ENCODE measurements around the gene GUCD1. TPM values are rescaled to one million over a fixed set of nuclear protein-coding genes. Genes with fewer than 3 reads are reported as not detected.
"Not testable (repeated sequence)": the region's sequence is repeated elsewhere in the genome, so short reads cannot be mapped to it uniquely, and the experiment has no call there.

GUCD1 gene
- total RNA-seq, 1 experiment from 2014 or later = 60.7 TPM

DNA sequence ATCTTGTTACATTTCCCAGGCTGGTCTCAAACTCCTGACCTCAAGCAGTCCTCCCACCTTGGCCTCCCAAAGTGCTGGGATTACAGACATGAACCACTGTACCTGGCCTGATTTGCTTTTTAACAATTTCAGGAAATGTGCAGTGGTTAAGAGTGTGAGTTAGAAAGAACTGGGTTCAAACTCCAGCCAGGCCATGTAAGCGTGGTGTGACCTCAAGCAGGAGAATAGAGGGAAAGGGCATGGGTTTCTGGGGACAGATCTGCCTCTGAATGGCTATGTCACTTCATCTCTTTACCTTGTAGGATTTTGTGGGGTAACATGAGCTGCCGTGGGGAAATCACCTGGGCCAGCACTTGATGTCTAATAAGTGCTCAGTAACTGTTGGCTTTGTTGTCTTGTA lies 10.1 kb upstream of the GUCD1 start:
- no peak for DNase-seq (ENCODE audit: low read depth)

DNA sequence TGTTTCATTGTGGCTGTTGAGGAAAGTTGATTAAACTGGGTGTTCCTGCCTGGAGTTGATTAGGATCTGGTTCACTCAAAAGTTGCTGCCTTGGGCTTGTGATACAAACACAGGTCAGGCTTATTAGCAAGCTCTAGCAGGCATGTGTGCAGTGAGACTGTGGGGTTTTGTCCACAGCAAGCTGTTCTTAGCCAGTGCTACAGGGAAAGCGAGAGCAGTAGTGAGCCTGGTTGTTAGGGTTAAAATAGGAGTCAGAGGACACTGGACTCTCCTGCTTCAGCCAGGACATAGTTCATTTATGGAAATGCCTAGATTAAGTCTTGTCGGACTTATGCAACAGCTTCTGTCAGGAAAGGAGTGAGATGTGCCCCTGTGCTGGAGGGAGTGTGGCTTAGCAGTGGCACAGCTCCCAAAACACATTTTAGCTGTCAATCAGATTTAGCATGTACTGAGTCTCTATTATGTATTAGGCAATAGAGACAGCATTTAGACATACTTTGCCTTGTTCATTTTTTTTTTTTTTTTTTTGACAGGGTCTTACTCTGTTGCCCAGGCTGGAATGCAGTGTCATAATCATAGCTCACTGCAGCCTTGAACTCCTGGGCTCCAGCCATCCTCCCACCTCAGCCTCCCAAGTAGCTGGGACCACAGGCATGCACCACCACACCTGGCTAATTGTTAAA lies 9.6 kb upstream of the GUCD1 start:
- no peak for DNase-seq (ENCODE audit: low read depth)

DNA sequence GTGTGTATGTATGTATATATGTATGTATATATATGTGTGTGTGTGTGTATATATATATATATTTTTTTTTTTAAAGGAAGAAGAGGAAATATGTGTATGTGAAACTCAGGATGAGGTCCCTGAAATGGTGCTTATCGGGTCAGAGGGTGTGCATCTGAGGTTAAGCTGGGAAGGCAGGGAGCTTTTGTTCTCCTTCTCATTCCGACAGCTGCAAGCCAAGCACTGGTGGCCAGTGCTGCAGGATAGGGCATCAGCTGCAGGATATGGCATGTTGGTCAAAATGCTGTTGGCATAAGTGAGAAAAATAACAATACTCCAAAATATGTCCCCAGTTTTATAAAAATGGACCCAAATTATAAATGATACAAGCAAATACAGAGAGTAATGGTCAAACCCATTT lies 8.3 kb upstream of the GUCD1 start:
- no peak for DNase-seq (ENCODE audit: low read depth)

DNA sequence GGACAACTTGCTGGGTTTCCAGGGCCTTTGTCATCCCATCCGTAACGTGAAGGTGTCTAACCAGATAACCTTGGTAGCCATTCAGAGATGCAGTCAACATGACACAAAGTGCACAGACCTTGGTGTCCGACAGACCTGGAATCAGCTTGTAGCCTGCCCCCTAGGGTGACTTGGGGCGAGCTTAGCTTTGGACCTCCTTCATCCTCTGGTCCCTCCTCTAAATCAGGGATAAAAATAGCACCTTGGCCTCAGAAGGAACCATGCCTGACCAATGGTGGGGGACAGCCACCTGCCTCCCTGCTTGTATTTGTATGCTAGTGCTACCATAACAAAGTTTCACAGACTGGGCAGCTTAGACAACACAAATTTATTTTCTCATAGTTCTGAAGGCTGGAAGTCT lies 4.5 kb upstream of the GUCD1 start:
- no peak for DNase-seq (ENCODE audit: low read depth)

DNA sequence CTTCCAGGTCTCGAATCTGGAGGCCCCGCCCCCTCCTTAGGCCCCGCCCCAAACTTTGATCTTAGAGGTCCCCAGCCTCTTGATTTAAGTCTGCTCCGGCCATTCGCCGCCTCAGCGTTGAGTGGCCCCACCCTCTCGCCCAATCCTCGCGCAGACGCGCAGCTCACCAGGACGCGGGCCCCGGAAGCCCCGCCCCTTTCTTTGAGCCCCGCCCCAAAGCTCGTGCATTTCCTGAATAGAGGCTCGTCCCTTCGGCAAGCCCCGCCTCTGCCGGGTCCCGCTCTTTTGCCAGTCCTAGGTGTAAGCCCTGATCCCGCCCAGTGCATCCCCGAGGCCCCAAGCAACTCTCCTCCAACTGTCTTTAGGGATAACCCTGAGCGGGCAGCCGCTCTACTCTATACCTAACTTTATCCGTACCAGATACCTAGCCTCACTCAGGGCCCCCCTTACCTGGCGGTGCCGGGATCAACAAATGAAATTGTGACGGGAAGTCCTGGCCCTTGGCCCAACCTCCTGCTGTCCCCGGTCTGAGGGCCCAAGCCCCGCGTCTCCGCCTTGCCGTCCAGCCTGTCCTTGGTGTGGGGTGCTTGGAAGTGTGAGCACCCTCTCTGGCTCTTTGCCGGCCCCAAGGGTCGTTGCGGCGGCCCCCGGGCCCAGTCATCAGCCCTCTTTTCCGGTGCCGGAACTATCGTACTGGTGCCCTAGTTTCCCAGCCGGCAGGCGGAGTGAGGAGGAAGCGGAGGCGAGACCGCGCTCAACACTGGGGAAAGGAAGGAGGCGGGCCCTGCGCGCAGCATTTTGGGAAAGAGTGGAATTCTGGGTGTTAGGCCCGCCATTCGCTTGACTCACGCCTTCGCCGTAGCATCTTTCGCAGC lies 464 bp upstream of the GUCD1 start, which contains the start of gene SNRPD3:
Gene SNRPD3 (plus strand): TSS at position 835 of the 875 bp plus-strand sequence. CDS start 1,676 bp downstream, outside the sequence.
- DNase-seq (ENCODE audit: low read depth) = peak; percentile 96

DNA sequence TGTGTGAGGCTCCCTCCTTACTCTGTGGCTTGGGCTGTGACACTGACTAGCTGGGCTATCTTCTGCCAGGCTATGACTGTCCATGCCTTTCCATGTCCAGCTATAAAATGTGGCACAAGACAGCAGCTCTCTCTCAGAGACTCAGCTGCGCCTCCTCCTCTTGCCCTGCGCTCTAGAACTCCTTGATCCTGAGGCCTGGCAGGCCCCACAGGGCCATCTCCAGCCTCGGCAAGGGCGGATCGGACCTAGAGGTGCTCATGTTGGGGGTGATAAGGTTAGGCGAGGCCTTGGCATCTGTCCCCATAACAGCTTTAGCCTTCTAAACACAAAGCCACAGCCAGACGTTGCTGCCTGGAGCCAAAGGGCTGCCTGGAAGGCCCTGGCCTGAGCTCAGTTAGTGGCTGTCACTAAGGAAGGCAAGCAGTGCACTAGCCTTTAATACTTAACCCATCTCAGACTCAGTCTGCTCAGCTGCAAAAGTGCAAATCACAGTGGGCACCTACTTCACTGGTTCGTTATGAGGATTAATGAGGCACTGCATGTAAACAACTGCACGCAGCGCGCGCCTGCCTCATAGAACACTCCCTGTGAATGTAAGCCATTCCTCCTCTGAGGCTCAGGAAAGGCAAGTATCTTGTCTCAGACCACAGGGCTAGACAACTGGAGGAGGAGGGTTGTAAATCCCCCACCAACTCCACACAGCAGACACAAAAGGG lies 1.2 kb downstream of the GUCD1 start:
- peak; percentile 5 for DNase-seq (ENCODE audit: low read depth)

DNA sequence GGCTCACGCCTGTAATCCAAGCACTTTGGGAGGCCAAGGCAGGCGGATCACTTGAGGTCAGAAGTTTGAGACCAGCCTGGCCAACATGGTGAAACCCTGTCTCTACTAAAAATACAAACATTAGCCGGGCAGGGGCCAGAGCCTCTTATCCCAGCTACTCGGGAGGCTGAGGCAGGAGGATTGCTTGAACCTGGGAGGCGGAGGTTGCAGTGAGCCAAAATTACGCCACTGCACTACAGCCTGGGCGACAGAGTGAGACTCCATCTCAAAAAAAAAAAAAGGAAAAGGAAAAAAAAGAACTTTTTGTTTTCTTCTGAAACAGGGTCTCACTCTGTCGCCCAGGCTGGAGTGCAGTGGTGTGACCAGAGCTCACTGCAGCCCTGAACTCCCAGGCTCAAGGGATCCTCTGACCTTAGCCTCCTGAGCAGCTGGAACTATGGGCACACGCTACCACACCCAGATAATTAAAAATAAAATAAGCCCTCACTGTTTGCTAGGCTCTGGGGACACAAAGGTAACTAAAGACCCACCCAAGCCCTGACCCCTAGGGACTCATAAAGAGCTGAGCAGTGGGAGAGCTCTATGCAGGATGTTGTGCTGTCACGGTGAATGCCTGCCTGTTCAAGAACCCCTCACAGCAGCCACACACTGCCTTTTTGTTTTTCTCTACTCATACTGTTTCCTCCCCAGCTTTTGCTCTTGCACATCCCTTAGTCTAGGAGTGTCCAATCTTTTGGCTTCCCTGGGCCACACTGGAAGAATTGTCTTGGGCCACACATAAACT lies 2.2 kb downstream of the GUCD1 start:
- peak; percentile 20 for DNase-seq (ENCODE audit: low read depth)

DNA sequence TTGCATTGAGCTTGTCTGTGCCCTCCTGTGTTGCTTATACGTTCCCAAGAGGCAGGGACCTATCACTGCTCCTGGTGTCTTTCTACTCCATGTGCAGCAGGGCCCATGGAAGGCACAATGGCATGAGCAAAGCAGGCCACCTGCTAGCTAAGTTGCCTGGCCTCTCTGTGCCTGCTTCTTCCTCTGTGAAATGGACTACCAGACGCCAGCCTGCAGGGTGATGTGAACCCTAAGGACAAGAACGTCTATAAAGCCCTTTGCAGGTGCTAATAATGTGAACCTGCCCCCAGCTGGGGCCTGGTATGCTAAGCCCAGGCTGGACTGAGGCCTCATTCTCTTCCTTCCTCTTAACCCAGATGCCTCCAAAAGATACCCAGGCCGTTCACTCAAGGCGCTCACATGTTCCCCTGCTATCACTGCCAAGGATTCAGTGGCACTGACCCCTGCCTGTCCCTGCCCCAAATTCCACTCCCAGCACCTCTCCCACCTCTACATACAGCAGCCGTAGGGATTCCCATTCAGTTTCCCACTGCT lies 4.0 kb downstream of the GUCD1 start:
- no peak for DNase-seq (ENCODE audit: low read depth)

DNA sequence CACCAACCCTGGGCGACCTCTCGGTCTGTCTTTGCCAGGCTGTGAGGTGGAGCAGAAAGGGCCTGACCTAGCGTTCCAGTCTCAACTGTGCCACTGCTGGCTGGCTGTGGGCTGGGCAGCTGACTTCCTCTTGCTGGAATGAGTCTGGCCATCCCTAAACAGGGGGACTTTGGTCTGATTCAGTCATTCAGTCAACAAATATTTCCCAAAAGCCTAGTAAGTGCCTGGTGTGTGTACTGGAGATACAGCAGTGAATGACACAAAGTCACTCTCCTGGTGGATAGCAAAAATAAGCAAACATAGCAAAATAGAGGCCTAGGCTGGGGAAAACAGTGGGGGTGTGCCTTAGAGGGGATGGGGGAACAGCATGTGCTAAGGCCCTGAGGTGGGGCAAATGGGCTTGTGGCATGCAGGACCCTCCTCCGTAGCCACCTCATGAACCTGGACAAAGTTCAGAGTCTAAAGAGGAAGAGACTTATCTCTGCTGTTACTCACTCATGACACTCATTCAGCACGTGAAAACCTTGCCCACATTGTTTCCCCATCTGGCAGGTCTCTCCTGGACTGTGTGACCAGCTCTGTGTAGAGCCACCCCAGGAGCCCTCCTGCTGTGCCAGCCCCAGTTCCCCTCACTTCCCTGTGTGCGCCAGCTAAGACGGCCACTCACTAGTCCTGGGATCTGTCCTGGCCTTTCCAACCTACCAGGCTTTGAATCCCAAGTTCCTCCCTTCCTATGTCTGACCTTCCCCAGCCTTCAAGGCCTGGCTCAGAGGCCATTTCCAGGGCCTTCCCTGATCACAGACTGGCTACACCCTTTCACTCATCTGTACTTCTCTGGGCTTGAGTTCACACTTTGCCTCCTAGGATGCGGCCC lies 4.7 kb downstream of the GUCD1 start:
- DNase-seq (ENCODE audit: low read depth) = no peak

DNA sequence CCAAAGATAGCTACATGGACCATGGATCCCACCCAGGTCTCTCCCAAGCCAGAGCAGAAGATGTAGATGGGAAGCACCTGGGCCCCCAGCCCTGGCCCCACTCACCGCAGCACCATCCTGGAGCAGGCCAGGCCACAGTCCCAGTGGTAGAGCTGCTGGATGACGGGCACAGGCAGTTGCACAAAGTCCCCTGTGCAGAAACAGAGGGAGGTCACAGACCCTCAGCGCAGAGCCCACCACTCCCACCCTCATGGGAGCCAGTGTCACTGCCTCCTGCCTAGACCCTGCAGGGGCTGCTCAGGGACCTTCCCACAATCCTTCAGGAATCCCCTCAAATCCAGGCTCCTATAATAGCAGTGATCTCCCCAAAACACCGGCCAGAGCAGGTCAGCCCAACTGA lies 6.1 kb downstream of the GUCD1 start:
- no peak for DNase-seq (ENCODE audit: low read depth)

DNA sequence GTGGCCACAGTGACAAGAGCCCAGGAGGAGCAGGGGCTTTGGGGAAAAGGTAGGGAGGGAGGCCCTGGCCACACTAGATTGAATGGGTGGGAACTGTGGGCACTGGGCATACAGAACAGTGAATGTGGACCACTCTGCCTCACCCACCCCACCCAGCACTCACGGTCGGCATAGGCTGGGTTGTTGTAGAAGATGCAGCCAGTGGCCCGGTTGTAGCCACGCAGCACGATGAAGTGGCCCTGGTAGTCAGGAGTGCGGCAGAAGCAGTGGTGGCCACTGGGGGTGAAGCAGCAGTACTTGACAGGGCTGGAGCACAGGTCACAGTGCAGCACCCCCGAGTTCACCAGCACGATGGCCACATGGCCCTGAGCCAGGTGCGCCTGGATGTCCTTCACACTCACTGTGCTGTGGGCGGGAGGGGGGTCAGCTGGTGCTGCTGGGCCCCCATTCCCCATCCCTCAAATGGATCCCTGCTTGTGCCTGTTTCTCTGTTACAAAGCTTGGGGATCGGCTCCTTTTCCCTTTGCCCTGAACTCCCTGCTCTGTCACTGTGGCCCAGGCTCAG lies 11.2 kb downstream of the GUCD1 start:
- DNase-seq (ENCODE audit: low read depth) = no peak

DNA sequence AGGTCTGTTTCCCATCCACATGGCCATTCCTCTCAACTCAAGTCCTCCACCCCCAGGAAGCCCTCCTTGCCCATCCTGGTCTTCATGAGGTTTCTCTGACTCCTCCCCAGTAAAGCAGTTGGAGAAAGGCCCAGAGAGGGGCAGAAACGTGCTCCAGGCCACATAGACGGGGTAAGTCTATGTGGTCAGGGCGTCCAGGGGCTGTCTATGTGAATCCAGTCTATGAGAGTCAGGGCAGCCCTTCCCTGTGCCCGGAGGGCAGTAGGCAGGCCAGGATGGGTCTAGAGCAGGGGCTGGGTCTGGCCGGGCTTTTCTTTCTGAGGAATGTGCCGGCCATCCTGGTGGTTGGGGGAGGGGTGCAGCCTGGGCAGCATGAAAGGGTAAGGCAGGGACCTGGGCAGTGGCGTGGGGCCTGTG lies 11.7 kb downstream of the GUCD1 start:
- no peak for DNase-seq (ENCODE audit: low read depth)

DNA sequence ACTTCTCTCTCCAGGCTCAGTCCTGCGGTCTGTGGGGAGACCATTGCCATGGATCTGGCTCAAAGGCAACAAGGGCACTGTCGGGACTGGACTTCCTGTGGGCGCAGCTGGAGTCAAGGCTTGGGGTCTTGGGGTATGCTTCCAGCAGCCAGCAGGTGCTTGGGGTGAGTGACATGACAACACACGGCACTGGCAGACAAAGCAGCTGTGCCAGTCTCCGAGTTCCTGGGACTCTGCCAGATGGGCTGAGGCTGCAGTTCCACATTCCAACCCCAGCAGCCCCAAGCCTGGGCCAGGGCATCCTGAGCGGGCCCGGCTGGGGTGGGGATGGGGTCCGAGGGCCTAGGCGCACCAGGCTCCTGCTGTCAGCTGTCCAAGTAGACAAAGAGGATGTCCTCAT lies 12.3 kb downstream of the GUCD1 start:
- no peak for DNase-seq (ENCODE audit: low read depth)

DNA sequence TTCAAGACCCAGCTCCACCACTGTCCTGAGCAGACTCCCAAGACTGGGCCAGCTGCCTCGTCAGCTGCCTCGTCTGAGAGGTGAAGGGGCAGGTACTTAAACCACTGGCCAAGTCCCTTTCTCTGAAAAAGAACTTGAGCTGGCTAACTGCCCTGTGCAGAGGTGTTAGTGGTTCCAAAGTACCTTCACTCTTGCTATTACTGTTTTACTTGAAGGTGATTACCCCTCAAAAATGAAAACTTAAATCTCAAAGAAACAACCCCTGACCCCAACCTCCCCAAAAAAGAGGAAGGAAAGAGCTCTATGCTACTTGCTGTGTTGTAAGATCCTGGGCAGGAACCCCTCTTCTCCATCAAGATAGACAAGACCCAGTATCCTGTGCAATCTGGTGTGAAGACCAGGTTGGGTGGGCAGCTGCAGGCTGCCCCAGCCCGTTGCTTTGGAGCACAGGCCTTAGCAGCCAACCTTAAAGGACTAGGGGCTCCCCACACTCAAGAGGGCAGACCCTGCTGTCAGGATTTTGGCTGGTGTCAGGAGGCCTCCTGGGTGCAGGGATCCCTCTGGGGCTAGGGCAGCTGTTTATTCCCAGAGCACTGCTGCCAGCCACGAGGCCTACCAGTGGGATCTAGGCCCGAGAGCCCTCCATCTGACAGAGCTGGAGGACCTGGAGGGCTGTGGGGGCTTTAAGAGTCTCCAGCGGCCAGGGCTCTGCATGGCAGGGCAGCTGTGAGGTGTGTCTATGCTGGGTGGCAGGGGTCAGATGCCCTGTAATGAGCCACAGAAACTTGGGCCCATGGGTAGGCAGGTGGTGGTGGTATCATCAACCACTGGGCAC lies 13.0 kb downstream of the GUCD1 start:
- DNase-seq (ENCODE audit: low read depth) = no peak

DNA sequence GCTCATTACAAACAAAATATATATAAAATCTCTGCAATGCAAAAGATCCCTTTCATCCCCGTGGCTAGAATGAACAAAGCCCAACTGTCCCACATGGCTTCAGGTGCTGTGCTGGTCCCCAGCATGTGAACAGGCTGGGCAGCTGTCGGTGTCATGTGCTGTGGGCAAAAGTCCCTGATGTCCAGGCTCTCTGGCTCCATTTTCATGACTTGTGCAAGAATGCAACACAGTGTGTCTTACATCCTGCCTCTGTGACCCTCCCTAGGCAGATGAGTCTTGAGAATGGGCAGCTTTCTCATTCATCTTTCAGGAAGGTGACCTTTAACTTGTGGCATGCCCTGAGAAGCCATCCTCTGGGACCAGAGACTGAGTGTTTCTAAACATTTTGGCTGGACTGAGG lies 14.5 kb downstream of the GUCD1 start:
- no peak for DNase-seq (ENCODE audit: low read depth)

DNA sequence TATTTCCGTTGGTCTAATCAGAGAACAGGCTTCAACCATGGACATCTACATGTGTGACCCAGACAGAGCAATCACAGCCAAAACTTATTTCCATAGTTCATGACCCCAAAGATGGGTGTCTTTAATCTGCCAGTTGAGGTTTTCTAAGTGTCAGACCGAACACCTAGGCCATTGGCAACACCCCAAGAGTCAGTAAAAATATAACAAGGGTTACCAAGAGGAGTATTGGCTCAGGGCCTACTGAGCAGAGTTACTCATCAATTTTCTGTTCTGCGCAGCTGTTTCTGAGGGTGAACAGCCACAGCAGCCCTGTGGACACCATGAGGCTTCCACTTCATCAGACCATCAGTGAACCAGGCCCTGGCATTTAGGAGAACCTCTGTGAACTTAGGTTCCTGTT lies 18.8 kb downstream of the GUCD1 start:
- DNase-seq (ENCODE audit: low read depth) = no peak

DNA sequence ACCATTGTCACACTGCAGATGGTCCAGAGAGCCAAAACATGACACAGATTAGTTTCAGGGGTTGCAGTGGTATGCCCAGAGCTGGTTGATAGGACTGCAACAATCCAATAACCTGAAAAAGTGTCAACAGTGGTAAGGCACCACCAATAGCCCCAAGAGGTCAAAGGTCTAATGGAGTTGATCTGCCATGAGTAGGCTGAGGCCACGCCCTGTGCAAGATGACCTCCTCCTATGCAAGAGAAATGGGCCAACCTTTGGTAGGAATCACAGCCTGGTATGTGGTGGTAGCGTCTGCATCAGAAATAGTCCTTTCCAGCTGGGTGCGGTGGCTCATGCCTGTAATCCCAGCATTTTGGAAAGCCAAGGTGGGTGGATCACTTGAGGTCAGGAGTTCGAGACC lies 19.6 kb downstream of the GUCD1 start:
- DNase-seq (ENCODE audit: low read depth) = no peak

DNA sequence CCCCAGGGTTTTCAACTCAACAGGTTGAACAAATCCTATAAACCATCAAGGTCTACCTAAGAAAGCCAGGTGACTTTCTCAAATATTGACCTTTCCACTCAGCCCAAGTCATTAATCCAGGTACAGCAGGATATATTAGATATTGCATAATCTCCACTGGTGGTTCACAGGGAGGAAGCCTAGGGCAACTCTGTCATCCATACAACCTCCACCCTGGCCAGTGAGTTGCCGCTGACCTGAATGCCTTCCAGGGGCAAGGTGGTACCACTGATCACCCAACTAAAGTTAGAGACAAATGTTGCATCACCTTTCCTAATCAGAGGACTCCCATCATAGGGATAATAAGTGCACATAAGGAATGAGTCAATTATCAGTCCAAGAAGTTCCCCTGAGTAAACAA lies 22.9 kb downstream of the GUCD1 start:
- DNase-seq (ENCODE audit: low read depth) = no peak

DNA sequence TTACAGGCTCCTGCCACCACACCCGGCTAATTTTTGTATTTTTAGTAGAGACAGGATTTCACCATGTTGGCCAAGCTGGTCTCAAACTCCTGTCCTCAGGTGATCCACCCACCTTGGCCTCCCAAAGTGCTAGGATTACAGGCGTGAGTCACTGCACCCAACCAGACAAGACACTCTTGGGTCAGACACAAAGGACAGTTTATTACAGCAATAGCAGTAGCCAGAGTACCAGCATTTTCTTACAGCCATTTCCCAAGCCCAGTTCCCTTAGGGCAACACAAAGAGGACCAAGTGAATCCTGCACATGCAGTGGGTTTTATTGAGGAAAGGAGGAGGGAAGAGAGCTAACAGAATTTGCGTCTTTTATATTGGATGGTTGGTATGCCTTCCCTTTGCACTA lies 24.0 kb downstream of the GUCD1 start:
- DNase-seq (ENCODE audit: low read depth) = not testable (repeated sequence)
